Measurements from ENCODE around the gene CERS6. TPM values are rescaled to one million over a fixed set of nuclear protein-coding genes. Genes with fewer than 3 reads are reported as not detected.
"Not testable (repeated sequence)": the region's sequence is repeated elsewhere in the genome, so short reads cannot be mapped to it uniquely, and the experiment has no call there.

CERS6 gene
- total RNA-seq = 10 to 100 TPM; 44.7 to 47.0 TPM
- long read RNA-seq, full-length matches to known transcripts = 2 of 10 reads
- long read RNA-seq, partial matches to known transcripts = 1 of 10 reads
- long read RNA-seq, other reads (novel, unspliced or antisense) = 7 of 10 reads

DNA sequence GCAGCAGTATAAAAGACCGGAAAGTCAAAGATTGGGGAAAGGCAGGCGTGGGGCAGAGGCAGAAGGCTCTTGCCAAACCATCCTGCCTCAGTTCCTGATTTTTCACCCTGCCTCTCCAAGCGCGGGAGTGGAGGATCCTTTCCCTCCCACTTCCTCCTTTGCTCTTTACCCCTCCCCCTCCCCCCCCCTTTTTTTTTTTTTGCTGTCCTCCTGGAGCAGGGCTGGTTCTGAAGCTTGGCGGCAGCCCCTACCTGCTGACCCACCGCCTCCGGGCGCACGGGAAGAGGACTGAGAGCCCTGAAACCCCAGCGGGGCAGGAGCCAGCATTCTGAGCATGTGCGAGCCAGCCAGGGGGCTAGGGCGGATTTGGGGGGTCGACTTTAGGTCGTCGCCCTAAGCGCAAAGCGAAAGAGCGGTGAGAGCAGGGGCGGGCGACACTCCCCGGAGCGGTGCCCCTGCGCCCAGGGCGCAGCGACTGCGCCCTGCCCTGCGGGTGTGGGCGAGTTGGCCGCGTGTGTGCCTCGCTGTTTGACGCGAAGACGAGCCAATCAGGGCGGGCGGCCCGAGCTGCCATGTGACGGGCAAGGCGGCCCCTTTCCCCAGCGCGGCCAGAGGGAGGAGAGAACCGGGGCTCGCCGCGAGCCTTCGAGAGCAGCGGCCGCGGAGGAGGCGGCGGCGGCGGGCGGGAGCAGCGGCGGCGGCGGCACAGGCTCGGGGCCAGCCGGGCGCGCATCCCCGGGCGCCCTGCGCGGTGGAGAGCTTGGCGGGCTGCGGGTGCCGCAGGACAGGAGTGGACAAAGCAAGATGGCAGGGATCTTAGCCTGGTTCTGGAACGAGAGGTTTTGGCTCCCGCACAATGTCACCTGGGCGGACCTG is at the start of gene CERS6:
Gene CERS6, plus strand, starts transcription at position 628 of the 876 bp plus-strand sequence. Its CDS starts 177 bp downstream, at position 805.
- ATAC-seq (peak; percentile 98), DNase-seq (peak; percentile 98)

GRCh38 chr2:168412301-168412700 is 43.8 kb upstream of the CERS6 start:
- intact Hi-C loops (cut with DNase I); ATAC-seq; DNase-seq: not testable (repeated sequence)

More for the DNA sequence above, at the start of gene CERS6:
- intact Hi-C loops (cut with DNase I) = loop anchor here in 1 of 2 donors (5.0 kb wide), 1 partner anchor 81 kb away; no protein-coding TSS in a partner anchor

DNA sequence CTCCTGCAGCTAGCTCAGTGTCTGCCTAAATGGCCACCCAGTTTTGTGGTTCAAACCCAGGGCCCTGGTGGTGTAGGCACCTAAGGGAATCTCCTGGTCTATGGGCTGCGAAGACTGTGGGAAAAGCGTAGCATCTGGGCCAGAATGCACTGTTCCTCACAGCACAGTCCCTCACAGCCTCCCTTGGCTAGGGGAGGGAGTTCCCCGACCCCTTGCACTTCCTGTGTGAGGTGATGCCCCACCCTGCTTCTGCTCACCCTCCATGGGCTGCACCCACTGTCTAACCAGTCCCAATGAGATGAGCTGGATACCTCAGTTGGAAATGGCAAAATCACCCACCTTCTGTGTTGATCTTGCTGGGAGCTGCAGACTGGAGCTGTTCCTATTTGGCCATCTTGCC is 43.0 kb upstream of the CERS6 start:
- DNase-seq; ATAC-seq; intact Hi-C loops (cut with DNase I): not testable (repeated sequence)

DNA sequence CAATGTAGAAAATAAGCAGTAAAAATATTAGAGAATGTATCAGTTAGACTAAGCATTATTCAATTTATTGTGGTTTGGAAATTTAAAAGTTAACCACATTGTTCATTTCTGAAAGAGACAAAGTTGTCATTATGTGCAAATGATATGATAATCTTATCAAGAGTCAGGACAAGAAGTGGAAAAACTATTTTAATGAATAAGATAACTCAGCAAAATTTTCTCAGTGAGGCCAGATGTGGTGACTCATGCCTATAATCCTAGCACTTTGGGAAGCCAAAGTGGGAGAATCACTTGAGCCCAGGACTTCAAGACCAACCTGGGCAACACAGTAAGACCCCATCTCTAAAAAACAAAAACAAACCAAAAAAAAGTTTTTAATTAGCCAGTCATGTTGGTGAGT is 39.5 kb upstream of the CERS6 start:
- intact Hi-C loops (cut with DNase I) = no loop called here
- no peak for ATAC-seq
- no peak for DNase-seq

- intact Hi-C loops (cut with DNase I) = no loop called here
- ATAC-seq = no peak
- DNase-seq = no peak
Observed at GRCh38 chr2:168422584-168422983, 33.5 kb upstream of the CERS6 start.

GRCh38 chr2:168424112-168424951 is 31.7 kb upstream of the CERS6 start:
- no peak for DNase-seq
- ATAC-seq = no peak
- intact Hi-C loops (cut with DNase I) = no loop called here

- DNase-seq (no peak), ATAC-seq (no peak)
- intact Hi-C loops (cut with DNase I) = no loop called here
Observed at GRCh38 chr2:168424971-168425370, 31.1 kb upstream of the CERS6 start.

DNA sequence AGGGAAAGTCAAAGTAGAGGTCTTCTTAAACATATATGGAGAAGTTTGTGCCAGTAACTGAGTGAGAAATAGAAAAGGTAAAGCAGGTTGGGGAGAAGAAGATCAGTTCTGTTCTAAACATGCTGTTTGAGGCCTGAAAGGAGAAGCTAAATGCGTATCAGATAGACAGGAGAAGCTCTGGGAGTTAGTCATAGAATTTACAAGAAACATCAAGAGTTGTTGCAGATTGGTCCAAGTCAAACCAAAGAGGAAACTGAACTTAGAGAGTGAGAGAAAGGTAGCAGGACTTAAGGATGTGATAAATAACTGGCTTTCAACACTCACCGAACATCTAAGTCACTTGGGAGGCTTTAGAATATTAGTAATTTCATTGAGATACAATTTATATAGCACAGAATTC is 29.2 kb upstream of the CERS6 start:
- no peak for ATAC-seq
- intact Hi-C loops (cut with DNase I) = no loop called here

DNA sequence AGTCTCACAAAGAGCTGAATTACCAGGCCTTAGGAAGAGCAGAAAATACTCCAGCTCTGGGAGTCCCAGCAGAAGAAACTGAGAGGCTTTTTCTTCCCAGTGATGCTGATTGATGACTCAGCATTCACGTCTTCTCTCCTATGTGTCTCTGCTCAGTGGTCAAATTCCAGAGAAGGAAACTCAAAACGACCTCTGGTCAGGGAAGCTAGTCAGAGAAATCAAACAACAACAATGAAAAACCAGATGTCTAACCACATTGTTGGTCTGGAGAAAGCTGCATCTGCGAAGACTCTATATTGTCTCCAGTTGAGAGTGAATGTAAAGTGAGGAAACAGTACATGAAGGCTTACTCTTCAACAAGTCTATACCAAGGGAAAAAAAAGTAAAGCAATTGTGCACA is 28.6 kb upstream of the CERS6 start:
- DNase-seq (no peak), ATAC-seq (no peak)
- intact Hi-C loops (cut with DNase I) = no loop called here

More for the DNA sequence above, 29.2 kb upstream of the CERS6 start:
- no peak for DNase-seq

DNA sequence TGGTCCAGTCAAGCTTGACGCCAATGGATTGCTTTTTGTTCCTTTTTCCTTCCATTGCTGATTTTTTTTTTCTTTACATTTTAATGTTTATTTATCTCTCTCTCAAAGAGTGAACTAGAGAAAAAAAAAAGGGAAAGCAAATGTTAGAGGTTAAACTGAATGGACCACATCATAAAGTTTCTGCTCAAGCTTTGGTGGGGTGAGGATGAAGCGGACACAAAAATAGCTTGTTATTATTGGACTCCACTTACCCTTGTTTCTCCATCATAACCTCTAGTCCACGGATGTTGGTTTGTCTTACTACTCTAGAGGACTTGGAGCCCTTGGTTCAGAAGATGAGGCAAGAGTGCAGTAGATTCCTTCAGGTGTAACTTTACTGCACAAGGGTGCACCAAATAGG is 27.6 kb upstream of the CERS6 start:
- DNase-seq (no peak), ATAC-seq (no peak)
- intact Hi-C loops (cut with DNase I) = no loop called here

DNA sequence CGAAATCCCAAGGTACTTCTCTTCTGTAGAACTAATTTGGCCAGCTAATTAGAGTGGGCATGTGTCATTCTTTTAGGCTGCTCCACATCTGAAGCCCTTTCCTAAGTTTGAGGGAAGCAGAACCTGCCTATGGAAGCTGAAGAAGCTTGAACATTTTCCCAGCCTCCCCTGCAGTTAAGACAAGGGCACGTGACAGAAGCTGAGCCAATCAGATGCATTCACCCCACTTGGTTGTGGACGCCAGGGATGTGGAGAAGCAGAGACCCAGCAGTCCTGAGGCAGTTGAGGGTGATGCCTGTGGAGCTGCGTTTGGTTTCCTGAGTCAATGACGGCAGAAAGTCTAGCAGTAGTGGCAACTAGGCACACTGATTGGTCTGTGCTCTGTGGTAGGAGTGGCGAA is 26.1 kb upstream of the CERS6 start:
- intact Hi-C loops (cut with DNase I) = loop anchor here in 1 of 2 donors (10.0 kb wide), 1 partner anchor 75 kb away; no protein-coding TSS in a partner anchor

DNA sequence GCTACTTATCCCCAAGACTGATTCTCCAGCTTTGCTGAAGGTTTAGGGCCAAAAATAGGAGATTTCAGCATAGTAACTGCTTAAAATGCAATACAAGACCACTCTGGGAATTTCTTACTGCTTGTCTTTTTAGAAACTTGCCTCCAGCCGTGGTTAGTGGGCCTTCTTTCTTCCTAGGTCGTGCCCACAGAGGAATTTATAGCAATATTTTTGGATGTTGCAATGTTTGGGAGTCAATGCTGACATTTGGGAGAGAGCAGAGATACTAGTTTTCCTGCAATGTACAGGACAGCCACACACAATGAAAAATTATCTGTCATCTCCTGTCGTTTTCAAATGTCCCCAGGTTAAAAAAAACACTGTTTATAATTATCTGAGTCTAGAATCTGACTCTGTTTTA is 25.6 kb upstream of the CERS6 start:
- intact Hi-C loops (cut with DNase I) = loop anchor here in 1 of 2 donors (10.0 kb wide), 1 partner anchor 76 kb away; no protein-coding TSS in a partner anchor
- ATAC-seq = no peak
- no peak for DNase-seq

More for the DNA sequence above, 26.1 kb upstream of the CERS6 start:
- DNase-seq = no peak
- ATAC-seq = no peak

DNA sequence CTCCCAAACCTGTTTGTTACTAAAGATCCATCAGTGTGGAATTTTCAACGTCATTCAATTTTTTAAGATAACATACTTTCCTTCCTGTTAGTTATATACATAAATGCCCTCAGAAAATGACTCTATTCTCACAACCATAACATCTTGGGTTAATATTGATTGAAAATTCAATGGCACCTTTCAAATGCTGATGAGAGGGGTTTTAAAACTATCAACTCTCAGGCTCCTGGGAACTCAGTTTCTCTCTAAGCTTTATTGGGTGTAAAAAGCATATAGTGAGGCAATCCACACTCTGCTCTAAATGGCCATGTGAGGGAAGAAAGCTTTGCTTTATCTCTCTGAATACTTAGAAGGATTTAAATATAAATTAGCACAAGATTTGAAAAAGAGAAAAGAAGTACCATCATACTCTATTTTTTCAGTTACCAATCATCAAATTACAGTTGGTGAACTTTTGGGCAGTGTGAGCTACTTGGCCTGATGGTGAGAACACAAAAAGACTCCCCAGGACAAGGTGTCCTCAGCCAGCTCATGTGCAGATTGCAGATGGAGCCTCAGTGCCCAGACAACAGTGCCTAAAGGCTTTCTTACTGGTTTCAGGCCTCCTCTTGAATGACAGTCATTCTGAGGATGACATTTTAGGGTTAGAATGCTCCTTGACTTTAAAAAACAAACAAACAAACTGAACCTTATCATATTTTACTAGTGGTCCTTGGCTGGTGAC is 24.6 kb upstream of the CERS6 start:
- intact Hi-C loops (cut with DNase I) = loop anchor here in 1 of 2 donors (10.0 kb wide), 1 partner anchor 77 kb away; no protein-coding TSS in a partner anchor
- no peak for DNase-seq
- no peak for ATAC-seq

DNA sequence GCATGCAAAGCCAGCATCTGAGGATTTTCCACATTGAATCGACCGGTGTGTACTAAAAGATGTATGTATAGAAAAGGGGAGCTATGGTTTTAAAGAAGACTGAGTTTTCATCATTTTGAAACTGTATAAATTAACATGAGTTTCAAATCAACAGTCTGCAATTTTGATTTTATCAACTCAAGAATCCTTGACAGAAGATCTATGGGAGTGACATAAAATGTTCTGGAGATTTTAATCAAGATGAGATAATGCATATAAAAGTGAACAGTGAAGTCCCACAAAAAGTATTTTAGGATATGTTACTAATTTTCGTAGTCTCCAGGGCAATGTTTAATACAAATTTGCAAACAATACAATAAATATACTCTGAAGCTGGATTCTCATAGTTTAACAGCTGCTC is 24.0 kb upstream of the CERS6 start:
- DNase-seq = no peak
- no peak for ATAC-seq
- intact Hi-C loops (cut with DNase I) = loop anchor here in 1 of 2 donors (10.0 kb wide), 1 partner anchor 77 kb away; no protein-coding TSS in a partner anchor

DNA sequence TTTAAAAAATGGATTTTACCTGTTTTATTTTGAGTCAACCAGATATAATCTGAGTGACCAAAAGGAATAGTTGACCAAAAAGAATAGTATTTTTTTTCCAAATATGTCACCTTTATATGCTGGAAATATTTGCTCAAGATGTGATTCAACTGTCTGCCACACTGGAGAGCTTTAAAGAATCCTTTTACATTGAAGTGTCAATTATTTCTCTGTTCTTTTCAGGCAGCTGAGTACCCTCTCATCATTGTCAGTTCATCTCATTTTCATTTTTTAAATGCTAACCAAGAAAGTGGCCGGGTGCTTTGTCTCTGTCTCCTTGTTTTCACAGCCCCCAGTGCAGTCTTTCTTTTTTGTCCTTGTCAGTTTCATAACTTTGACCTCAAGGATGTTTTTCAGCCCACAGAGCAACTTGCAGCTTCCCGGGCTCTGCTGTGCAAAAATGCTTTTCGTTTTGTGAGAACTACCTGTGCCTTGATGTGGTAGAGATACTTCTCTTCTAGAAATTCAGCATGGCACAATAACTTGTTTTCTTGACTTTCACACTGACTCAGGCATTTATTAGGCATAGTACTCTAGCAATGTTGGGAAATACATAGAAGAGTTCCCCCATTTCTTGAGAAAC is 23.4 kb upstream of the CERS6 start:
- intact Hi-C loops (cut with DNase I) = loop anchor here in 1 of 2 donors (10.0 kb wide), 1 partner anchor 78 kb away; no protein-coding TSS in a partner anchor
- no peak for DNase-seq
- ATAC-seq = no peak

- intact Hi-C loops (cut with DNase I) = loop anchor here in 1 of 2 donors (10.0 kb wide), 1 partner anchor 79 kb away; no protein-coding TSS in a partner anchor
- no peak for DNase-seq
- ATAC-seq = no peak
Observed at GRCh38 chr2:168433527-168433926, 22.5 kb upstream of the CERS6 start.

DNA sequence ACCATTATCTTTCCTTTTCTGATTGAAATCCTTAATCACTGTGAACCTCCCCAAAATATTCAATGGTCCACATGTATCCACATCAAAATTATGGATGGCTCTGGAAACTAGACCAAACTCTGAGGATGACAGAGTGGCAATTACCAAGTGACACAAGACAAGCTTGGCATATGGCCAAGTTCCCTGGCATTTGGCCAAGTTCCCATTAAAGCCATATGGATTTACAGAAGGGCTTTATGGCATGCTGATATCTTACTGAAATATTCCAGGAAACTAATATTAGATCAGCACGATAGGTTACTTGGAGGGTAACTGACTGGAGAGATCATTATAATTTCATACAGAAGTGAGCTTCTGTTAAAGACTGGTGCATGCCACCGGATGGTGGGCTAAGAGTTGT is 21.9 kb upstream of the CERS6 start:
- DNase-seq = peak; percentile 33
- intact Hi-C loops (cut with DNase I) = loop anchor here in 1 of 2 donors (10.0 kb wide), 1 partner anchor 79 kb away; no protein-coding TSS in a partner anchor
- no peak for ATAC-seq

DNA sequence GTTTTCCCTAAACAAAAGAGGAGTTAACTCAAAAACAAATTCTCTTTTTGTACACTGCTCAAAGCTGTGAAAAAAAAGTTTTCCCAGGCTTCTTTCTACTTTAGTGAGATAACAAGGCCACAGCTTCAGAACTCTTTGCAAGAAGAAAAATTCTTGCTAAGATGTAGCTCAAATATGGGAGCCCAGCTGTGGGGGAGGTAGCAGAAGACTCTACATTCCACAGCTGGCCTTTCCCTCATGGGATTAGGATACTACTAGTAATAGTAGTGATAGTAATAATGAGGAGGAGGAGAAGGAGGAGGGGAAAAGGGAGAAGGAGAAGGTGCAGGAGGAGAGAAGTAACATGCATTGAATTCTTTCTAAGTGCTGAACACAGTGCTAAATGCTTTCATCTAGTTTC is 19.2 kb upstream of the CERS6 start:
- intact Hi-C loops (cut with DNase I) = loop anchor here in 1 of 2 donors (10.0 kb wide), 1 partner anchor 82 kb away; no protein-coding TSS in a partner anchor

More for the DNA sequence above, 19.2 kb upstream of the CERS6 start:
- ATAC-seq (no peak), DNase-seq (no peak)

Data from left cardiac atrium (tissue), 4 donors.